OCI-LY3 (cell line): Measurements from ENCODE around the gene HMGXB4.

Experiments used
- H2AFZ ChIP-seq: fragments of 200-600, 300-600 bp; shearing (Covaris generic); 2 replicates; pipeline ENCODE4 v1.6.0; 2014; ENCODE audit warnings: antibody characterized with exemption, low read depth, low read length
- H3K27ac ChIP-seq: fragments of 200-600, 300-600 bp; sonication (generic); 2 replicates; pipeline ENCODE4 v1.5.1; 2014; ENCODE audit warnings: mild to moderate bottlenecking, low read length, moderate library complexity, mixed read lengths
- H3K27me3 ChIP-seq: fragments of 200-600, 300-600 bp; sonication (generic); 2 replicates; pipeline ENCODE4 v1.6.1; 2014; ENCODE audit warnings: low read depth, low read length, mixed read lengths
- H3K36me3 ChIP-seq: fragments of 200-600, 300-600 bp; sonication (generic); replicated peaks from 2 replicates; pipeline ENCODE3; 2014; ENCODE audit warnings: low read depth, low read length, mixed read lengths
- H3K4me1 ChIP-seq: fragments of 300-600, 200-600 bp; sonication (generic); 2 replicates; pipeline ENCODE4 v1.6.1; 2014; ENCODE audit warnings: low read length, mixed read lengths
- H3K4me2 ChIP-seq: fragments of 200-600, 300-600 bp; sonication (generic); 2 replicates; pipeline ENCODE4 v1.6.1; 2014; ENCODE audit warnings: low read length, mixed read lengths
- H3K4me3 ChIP-seq: fragments of 300-600, 200-600 bp; sonication (generic); 2 replicates; pipeline ENCODE4 v1.5.1; 2014; ENCODE audit warnings: antibody characterized with exemption, mild to moderate bottlenecking, low read length, moderate library complexity
- H3K79me2 ChIP-seq: fragments of 300-600, 200-600 bp; shearing (Covaris generic); 2 replicates; pipeline ENCODE4 v1.6.1; 2014; ENCODE audit warnings: mild to moderate bottlenecking, low read length, mixed read lengths
- H3K9ac ChIP-seq: fragments of 300-600, 200-600 bp; shearing (Covaris generic); 2 replicates; pipeline ENCODE4 v1.6.0; 2014; ENCODE audit warnings: mild to moderate bottlenecking, low read length, moderate library complexity
- H3K9me3 ChIP-seq: fragments of 200-600, 300-600 bp; shearing (Covaris generic); 2 replicates; pipeline ENCODE4 v1.6.1; 2014; ENCODE audit warnings: low read length, mixed read lengths; ENCODE audit not compliant: insufficient read depth
- H4K20me1 ChIP-seq: fragments of 200-600, 300-600 bp; sonication (generic); 2 replicates; pipeline ENCODE4 v1.6.1; 2016; ENCODE audit warnings: low read length, mixed read lengths; ENCODE audit not compliant: insufficient read depth
- EZH2phosphoT487 ChIP-seq: fragments of 200-600 bp; shearing (Covaris generic); IDR thresholded peaks from 2 replicates; pipeline ENCODE4 v1.6.1; 2018; ENCODE audit warnings: antibody characterized with exemption, mixed run types, low read depth
- TF ChIP-seq, protein P1 (sequence below): fragments of 200-600, 300-600 bp; sonication (generic); IDR thresholded peaks from 2 replicates; pipeline ENCODE4 v1.5.1; 2014; ENCODE audit warnings: antibody characterized with exemption, low read length, low read depth

HMGXB4 gene

DNA sequence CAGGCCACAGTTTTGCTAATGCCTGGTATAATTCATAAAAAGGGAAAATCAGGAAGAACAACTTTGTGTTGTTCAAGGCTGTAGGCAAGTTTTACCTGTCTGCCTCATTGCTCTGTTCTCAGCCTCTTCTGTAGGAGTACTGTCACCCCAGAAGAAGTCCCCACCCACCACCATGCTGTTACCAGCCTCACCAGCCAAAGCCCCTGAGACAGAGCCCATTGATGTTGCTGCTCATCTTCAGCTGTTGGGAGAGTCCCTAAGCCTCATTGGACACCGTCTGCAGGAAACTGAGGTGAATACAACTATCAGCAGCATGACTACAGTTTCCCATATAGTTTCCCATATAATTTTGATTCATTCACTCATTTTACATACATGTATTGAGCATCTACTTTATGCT is 30.8 kb downstream of the HMGXB4 start:
- Histone ChIP-seq H3K27me3 (no peaks in the 10 kb centered on the region), H3K9me3 (no peaks in the 10 kb centered on the region), H4K20me1 (no peaks in the 10 kb centered on the region), H3K9ac (no peak overlapping the region), H2AFZ (no peak overlapping the region), H3K79me2 (no peaks in the 10 kb centered on the region), H3K36me3 (peaks cover 61% of the 10 kb centered on the region), H3K27ac (no peak overlapping the region), H3K4me2 (no peak overlapping the region), H3K4me1 (no peaks in the 10 kb centered on the region), H3K4me3 (no peak overlapping the region)
- no peak for TF ChIP-seq EZH2phosphoT487
- TF ChIP-seq, protein P1, sequence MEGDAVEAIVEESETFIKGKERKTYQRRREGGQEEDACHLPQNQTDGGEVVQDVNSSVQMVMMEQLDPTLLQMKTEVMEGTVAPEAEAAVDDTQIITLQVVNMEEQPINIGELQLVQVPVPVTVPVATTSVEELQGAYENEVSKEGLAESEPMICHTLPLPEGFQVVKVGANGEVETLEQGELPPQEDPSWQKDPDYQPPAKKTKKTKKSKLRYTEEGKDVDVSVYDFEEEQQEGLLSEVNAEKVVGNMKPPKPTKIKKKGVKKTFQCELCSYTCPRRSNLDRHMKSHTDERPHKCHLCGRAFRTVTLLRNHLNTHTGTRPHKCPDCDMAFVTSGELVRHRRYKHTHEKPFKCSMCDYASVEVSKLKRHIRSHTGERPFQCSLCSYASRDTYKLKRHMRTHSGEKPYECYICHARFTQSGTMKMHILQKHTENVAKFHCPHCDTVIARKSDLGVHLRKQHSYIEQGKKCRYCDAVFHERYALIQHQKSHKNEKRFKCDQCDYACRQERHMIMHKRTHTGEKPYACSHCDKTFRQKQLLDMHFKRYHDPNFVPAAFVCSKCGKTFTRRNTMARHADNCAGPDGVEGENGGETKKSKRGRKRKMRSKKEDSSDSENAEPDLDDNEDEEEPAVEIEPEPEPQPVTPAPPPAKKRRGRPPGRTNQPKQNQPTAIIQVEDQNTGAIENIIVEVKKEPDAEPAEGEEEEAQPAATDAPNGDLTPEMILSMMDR, result no peak

DNA sequence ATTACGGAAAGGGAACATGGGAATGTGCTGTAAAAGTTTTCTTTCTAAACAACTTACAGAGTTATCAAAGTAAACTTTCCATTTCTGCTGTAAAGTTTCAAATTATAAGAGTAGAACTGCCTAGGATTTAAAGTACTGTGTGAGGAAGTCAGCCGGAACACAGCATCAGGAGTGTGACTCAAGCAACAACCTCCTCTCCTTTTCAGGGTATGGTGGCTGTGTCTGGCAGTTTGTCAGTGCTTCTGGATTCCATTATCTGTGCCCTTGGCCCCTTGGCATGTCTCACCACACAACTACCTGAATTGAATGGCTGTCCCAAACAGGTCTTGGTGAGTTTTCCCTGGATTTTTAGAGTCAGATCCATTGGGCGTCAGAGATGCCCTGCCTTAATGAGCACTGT is 35.5 kb downstream of the HMGXB4 start:
- Histone ChIP-seq H2AFZ (no peak overlapping the region), H3K4me3 (no peak overlapping the region), H4K20me1 (no peaks in the 10 kb centered on the region), H3K4me1 (no peaks in the 10 kb centered on the region), H3K9me3 (no peaks in the 10 kb centered on the region), H3K9ac (no peak overlapping the region), H3K4me2 (no peak overlapping the region), H3K27ac (no peak overlapping the region), H3K79me2 (no peaks in the 10 kb centered on the region), H3K27me3 (no peaks in the 10 kb centered on the region), H3K36me3 (peaks cover 59% of the 10 kb centered on the region)
- TF ChIP-seq, protein P1, result no peak
- TF ChIP-seq EZH2phosphoT487, result no peak

DNA sequence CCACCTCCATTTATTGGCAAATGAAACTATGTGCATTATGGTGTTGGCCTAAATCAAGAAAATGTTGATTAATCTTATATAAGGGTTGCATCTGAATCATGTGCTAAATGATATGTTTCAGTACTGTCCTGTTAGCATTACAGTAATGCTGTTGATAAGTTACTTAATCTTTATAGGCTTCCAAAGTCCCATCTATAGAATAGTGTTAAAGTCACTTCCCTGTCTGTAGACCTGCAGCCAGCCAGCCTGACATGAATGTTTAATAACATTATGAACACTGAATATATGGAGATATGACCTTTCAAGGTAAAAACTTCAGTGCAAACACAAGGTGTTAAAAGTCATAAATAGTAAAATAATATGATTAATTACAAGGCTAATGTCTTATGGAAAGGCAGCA is 38.8 kb downstream of the HMGXB4 start:
- no peak overlapping the region for H3K4me2 ChIP-seq
- H4K20me1 ChIP-seq, result no peaks in the 10 kb centered on the region
- no peak overlapping the region for H3K9ac ChIP-seq
- H3K9me3 ChIP-seq, result no peaks in the 10 kb centered on the region
- H3K4me3 ChIP-seq, result no peak overlapping the region
- no peak overlapping the region for H3K27ac ChIP-seq
- TF ChIP-seq, protein P1, result no peak
- TF ChIP-seq EZH2phosphoT487, result no peak
- peaks cover 44% of the 10 kb centered on the region for H3K36me3 ChIP-seq
- peaks cover 7% of the 10 kb centered on the region for H3K4me1 ChIP-seq
- no peak overlapping the region for H2AFZ ChIP-seq
- H3K79me2 ChIP-seq, result no peaks in the 10 kb centered on the region
- H3K27me3 ChIP-seq, result no peaks in the 10 kb centered on the region

DNA sequence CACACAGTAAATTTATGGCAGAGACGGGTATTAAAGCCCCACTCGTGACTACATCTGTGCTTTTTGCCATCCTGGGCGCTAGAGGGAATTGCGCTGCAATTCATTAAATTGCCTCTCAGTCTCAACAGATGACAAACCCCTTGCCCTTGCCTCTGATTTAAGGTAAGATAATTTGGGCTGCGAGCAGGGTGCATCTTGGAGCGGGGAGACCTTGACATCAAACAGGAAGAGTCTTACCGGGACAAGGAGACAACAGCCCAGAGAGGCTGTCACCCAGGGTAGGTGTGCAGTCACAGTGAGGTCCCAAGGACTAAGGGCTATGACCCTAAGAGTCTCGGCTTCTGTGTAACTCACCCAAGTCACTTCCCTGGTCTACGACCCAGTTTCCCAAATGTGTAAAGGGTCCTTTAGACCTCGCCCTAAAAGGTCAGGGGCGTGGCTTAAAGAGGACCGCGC is 42.0 kb downstream of the HMGXB4 start:
- Histone ChIP-seq H3K4me2 (peak overlapping the region; percentile 77), H3K36me3 (peaks cover 19% of the 10 kb centered on the region), H3K27ac (peak overlapping the region; percentile 26), H3K79me2 (0 out of 2 replicates have a peak, but pooled peaks cover 3% of the 10 kb centered on the region), H3K27me3 (no peaks in the 10 kb centered on the region), H3K9me3 (no peaks in the 10 kb centered on the region), H3K4me3 (peak overlapping the region; percentile 84), H2AFZ (no peak overlapping the region), H4K20me1 (no peaks in the 10 kb centered on the region), H3K9ac (peak overlapping the region; percentile 77), H3K4me1 (peaks cover 7% of the 10 kb centered on the region)
- no peak for TF ChIP-seq EZH2phosphoT487
- TF ChIP-seq, protein P1, result peak; percentile 14; the same call in 1 of the 2 replicates
